Progenitor cell of endocrine pancreas (in vitro differentiated cells): ENCODE results near the gene ME3. TPM values are rescaled to one million over a fixed set of nuclear protein-coding genes. Genes with fewer than 3 reads are reported as not detected.

ENCODE experiments used
- DNase-seq: peaks from one replicate; pipeline ENCODE4 v3.0.0; 2021; ENCODE audit warnings: low spot score; ENCODE audit not compliant: unreplicated experiment
- H3K27ac Mint-ChIP-seq: 2 replicates; pipeline ENCODE4 v1.8.0; 2021; ENCODE audit warnings: mild to moderate bottlenecking, moderate library complexity, mixed read lengths
- H3K27me3 Mint-ChIP-seq: 2 replicates; pipeline ENCODE4 v1.8.0; 2021; ENCODE audit warnings: mixed read lengths
- H3K36me3 Mint-ChIP-seq: 2 replicates; pipeline ENCODE4 v1.8.0; 2022; ENCODE audit warnings: mixed read lengths; ENCODE audit not compliant: insufficient read depth
- H3K4me1 Mint-ChIP-seq: 2 replicates; pipeline ENCODE4 v1.8.0; 2021; ENCODE audit warnings: low read depth, mixed read lengths
- H3K4me3 Mint-ChIP-seq: 2 replicates; pipeline ENCODE4 v1.8.0; 2021; ENCODE audit warnings: low read depth, mild to moderate bottlenecking, moderate library complexity, mixed read lengths
- H3K9me3 Mint-ChIP-seq: 2 replicates; pipeline ENCODE4 v1.8.0; 2021; ENCODE audit warnings: low read depth, mixed read lengths
- CTCF ChIP-seq: fragments of 200-600 bp; sonication (generic); IDR thresholded peaks from one replicate; pipeline ENCODE4 v1.5.0; 2021; ENCODE audit warnings: antibody characterized with exemption, mild to moderate bottlenecking; ENCODE audit not compliant: unreplicated experiment
- total RNA-seq: library from RNA; stranded (reverse); gene quantifications from 2 replicates; pipeline ENCODE4 v1.2.1, GENCODE V29; 2021

Gene ME3
- total RNA-seq, 1 donor from 2014 or later: 8.6 TPM

DNA sequence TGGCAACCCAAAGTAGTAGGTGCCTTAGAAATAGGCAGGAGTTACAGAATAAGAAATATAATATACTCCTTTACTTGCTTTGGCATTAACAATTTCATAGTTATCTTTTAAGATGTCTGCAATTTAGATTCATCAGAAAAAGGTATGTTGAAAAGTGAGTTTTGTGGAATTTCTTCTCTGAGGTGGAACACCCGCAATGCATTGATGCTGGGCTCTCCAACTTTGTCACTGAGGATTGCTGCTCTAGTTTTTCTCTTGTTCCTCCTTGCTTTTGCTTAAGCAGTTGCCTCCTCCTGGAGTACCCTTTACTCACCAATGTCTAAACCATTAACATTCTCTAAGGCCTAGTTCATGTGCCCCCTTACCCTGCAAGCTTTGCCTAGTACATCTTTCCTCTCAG lies 14.1 kb upstream of the ME3 start:
- no peak for DNase-seq
- no peak for TF ChIP-seq CTCF
- peaks cover 22% of the 10 kb centered on the region for H3K27me3 Mint-ChIP-seq
- peaks cover 3% of the 10 kb centered on the region for H3K4me1 Mint-ChIP-seq
- H3K4me3 Mint-ChIP-seq: no peak overlapping the region
- H3K9me3 Mint-ChIP-seq: no peaks in the 10 kb centered on the region
- no peaks in the 10 kb centered on the region for H3K36me3 Mint-ChIP-seq
- H3K27ac Mint-ChIP-seq: no peak overlapping the region

GRCh38 chr11:86681483-86681756 lies 9.0 kb upstream of the ME3 start:
- no peaks in the 10 kb centered on the region for H3K36me3 Mint-ChIP-seq
- TF ChIP-seq CTCF: no peak
- H3K9me3 Mint-ChIP-seq: no peaks in the 10 kb centered on the region
- no peak for DNase-seq
- peaks cover 20% of the 10 kb centered on the region for H3K4me1 Mint-ChIP-seq
- H3K4me3 Mint-ChIP-seq: no peak overlapping the region
- no peak overlapping the region for H3K27ac Mint-ChIP-seq
- peaks cover 23% of the 10 kb centered on the region for H3K27me3 Mint-ChIP-seq

DNA sequence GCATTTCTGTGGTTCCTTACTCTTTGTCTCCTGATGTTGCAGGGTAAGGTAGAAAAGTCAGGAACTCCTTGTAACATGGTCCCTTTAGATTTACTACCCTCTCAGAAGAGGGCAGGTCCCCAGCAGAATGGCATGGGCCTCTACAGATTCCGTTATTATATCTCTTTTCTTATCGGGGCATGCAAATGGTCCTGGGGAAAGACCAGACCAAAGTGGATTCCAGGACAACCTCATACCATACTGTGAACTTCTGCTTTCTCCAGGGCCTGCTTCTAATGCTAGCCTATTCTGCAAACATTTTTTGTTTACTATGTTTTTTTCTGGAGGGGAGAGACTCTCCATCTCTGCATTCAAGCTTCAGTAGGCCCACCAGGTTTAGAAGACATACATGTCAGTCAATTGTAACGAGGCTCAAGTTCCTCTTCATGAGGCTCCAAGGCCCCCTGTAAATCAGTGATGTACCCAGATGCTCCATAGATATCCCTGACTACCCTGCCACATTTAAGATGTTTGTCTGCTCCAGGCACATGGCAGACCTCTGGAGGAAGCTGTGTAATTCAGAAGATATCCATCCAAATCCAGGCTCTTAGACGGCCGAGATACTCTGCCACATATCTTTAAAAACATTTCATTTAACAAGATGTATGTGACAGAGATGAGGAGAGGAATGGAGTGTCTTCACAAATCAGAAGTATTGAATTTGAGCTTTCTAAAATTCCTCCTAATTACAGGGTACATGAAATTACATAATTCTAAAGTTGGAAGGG lies 8.5 kb upstream of the ME3 start:
- H3K4me1 Mint-ChIP-seq: peaks cover 20% of the 10 kb centered on the region
- no peak for TF ChIP-seq CTCF
- no peak overlapping the region for H3K27ac Mint-ChIP-seq
- H3K36me3 Mint-ChIP-seq: no peaks in the 10 kb centered on the region
- H3K9me3 Mint-ChIP-seq: no peaks in the 10 kb centered on the region
- peaks cover 27% of the 10 kb centered on the region for H3K27me3 Mint-ChIP-seq
- H3K4me3 Mint-ChIP-seq: no peak overlapping the region
- DNase-seq: no peak

DNA sequence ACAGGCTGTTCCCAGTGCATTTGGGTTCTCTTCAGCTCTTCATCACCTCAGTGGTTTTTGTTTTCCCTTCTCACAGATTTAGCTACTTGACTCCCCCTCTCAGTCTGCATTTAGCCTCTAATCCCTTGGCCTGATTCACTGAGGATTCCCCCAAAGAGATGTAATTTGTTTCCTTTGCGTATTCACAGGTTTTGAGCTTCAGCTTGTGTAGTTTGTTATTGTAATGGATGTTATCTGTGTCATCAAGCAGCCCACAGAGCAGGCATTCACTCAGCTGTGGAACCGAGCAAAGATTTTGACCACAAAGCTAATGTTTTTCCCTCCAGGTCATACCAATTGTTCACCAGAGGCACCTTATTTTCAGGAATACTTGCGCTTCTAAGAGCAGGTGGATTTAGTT lies 6.4 kb upstream of the ME3 start:
- H3K27ac Mint-ChIP-seq: no peak overlapping the region
- DNase-seq: no peak
- no peaks in the 10 kb centered on the region for H3K9me3 Mint-ChIP-seq
- H3K4me3 Mint-ChIP-seq: no peak overlapping the region
- TF ChIP-seq CTCF: no peak
- peaks cover 30% of the 10 kb centered on the region for H3K4me1 Mint-ChIP-seq
- no peaks in the 10 kb centered on the region for H3K36me3 Mint-ChIP-seq
- peaks cover 24% of the 10 kb centered on the region for H3K27me3 Mint-ChIP-seq

- Mint-ChIP-seq H3K9me3 (no peaks in the 10 kb centered on the region), H3K27me3 (peaks cover 24% of the 10 kb centered on the region), H3K36me3 (no peaks in the 10 kb centered on the region), H3K4me1 (peaks cover 34% of the 10 kb centered on the region), H3K27ac (no peak overlapping the region), H3K4me3 (no peak overlapping the region)
- DNase-seq: no peak
- no peak for TF ChIP-seq CTCF
Observed at GRCh38 chr11:86678296-86678695, 5.9 kb upstream of the ME3 start.
